ENCODE results near the gene TCF23.

DNA sequence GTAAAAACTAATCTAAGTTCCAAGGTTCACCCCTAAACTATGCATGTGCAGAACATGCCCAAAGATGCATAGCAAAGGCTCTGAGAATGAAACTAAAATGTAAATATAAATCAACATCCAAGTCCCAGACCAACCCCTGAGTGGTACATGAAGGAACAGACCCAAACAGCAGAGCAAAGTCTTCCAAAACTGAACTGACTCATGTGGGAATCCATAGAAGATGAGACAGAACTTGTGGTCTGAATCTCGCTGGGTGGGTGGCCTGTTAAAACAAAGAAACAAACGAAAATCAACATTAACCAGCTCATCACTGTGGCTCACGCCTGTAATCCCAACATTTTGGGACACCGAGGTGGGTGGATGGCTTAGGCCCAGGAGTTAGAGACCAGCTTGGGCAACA lies 33.5 kb downstream of the TCF23 start:
- TF ChIP-seq POLR2AphosphoS5 (IDR thresholded peaks at IDR 0.05; ENCODE audit: low read depth, low read length) (no peak), POLR2A (IDR thresholded peaks at IDR 0.05; ENCODE audit: low read depth, low read length) (no peak), PAX5 (IDR thresholded peaks at IDR 0.05; ENCODE audit: insufficient read depth, low read length, severe bottlenecking) (no peak)

All from GM12891 (cell line).